HG03095 (cell line): ENCODE data around the gene DNASE1L1.

Source experiments
- ATAC-seq: cut with Tn5 transposase; IDR thresholded peaks from one replicate; pipeline ENCODE4 v1.9.1; 2021; ENCODE audit warnings: moderate library complexity; ENCODE audit not compliant: unreplicated experiment

DNASE1L1 gene

DNA sequence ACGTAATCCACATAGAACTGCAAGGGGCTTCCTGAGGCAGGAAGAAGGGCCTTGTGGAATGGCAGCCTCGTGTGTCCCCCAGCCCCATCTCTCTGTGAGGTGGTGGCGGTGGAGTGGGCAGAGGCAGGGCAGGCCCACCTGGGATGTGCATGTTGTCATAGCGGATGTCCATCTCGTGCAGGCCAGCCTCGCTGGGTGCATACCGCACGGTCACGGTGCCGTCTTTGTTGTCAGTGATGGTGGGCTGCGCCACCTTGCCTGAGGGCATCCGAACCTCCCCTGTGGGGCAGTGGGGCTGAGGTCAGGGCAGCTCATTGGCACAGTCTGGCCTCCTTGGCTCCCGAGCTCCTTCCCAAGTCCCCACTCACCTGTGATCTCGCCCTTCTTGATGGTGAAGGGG lies 55.0 kb downstream of the DNASE1L1 start:
- ATAC-seq: no peak

DNA sequence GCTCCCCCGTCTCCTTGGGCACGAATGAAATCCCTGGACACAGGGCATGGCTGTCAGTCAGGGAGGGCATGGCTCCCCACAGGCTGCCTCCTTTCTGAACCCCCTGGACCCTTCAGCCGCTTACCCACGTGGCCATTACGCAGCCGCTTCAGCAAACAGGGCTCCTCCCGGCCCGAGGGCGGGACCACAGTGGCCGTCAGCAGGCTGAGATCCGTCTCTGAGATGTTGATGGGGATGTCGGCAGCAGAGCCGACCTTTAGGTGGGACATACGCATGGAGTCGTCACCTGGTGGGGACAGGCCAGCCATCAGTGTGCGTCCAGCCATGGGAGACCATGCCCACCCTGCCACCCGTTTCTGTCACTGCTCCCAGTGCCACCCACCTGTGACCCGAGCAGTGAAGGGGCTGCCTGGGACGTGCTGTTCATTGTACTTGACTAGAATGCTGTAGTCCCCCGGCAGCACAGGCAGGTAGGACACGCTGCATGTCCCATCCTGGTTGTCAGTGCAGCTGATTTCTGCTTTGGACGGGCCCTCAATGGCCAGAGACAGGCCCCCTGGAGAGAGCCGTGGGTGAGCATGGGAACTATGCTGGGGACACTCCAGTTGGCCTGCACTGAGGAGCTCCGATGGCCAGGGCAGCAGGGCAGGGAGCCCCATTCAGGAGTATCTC lies 55.7 kb downstream of the DNASE1L1 start:
- no peak for ATAC-seq

DNA sequence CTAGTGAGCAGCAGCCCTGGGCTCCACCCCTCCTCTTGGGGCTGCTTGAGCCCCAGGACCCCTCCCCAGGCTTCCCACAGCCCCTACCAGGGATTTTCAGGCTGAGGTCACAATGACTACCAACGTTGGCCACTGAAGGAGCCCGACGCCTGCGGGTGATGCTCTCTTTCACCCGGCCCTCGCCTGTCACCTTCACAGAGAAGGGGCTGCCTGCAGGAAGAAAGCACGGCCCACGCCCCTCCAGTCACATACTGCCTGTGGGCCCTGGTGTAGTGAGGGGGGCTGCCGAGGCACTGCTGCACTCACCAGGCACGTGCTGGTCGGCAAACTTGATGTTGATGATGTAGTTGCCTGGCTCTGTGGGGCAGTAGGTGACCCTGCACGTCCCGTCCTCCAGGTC lies 56.6 kb downstream of the DNASE1L1 start:
- ATAC-seq: no peak

GRCh38 chrX:154352012-154352401 lies 57.0 kb downstream of the DNASE1L1 start:
- no peak for ATAC-seq
